ENCODE results near the gene NRARP. TPM values are rescaled to one million over a fixed set of nuclear protein-coding genes. Genes with fewer than 3 reads are reported as not detected.
A peak's percentile ranks its signal among the peaks of the same experiment; 100 is the strongest.

NRARP gene
- total and polyA plus RNA-seq, 2 of the 8 experiments (the other 6 are each of a cell fraction or from before 2014, with no cell fraction given): 32.5 to 37.2 TPM

DNA sequence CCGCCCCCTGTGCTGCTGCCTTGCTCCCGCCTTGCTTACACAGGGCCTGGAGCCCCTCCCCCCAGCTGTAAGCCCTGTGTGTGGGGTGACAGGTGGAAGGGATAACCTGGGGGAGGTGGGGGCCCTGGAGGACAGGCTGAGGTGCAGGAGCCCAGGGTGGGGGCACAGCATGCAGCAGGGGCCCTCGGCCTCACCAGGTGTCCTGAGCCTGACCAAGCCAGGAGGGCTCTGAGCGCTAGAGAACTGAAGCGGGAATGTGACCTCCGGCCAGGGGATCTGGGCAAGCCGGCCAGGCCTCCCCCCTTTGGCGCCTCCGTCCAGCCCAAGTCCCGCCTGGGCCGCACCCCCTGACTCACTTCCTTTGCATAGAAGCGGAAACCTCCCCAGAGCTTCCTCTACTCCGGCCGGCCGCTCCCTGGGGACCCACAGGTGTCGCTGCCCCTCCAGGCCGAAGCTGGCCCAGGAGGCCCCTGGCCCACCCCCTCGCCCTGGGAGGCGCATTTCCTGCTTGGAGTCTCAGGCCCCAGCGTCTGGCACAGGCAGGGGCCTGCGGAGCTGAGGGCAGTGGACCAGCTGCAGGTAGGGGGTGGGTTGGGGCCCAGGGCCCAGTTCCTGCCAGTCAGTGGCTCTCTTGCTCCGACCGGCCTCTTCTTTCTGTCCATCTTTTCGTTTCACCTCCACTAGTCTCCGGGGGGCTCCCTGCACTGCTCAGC is 24.6 kb downstream of the NRARP start, which contains the start of gene TOR4A (continued):
- TF ChIP-seq, protein P1, sequence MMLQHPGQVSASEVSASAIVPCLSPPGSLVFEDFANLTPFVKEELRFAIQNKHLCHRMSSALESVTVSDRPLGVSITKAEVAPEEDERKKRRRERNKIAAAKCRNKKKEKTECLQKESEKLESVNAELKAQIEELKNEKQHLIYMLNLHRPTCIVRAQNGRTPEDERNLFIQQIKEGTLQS (IDR thresholded peaks at IDR 0.05; ENCODE audit: insufficient read depth, low read depth, low read length): no peak
- TF ChIP-seq SP2 (IDR thresholded peaks at IDR 0.05; ENCODE audit: low read length): no peak
- no peak for TF ChIP-seq POU5F1 (IDR thresholded peaks at IDR 0.05; ENCODE audit: low read depth, low read length)
- no peak for TF ChIP-seq MAFK (IDR thresholded peaks at IDR 0.05; ENCODE audit: low read depth, low read length)
- TF ChIP-seq POLR2AphosphoS5 (IDR thresholded peaks at IDR 0.05; ENCODE audit: low read depth, low read length): no peak; the same call in 1 of the 2 replicates
- no peak for TF ChIP-seq RFX5 (IDR thresholded peaks at IDR 0.05; ENCODE audit: borderline replicate concordance, low read depth, low read length)
- no peak for TF ChIP-seq SAP30 (IDR thresholded peaks at IDR 0.05; ENCODE audit: insufficient read depth, insufficient replicate concordance, low read length)
- TF ChIP-seq RAD21 (IDR thresholded peaks at IDR 0.05 in 1 of 2, conservative IDR thresholded peaks at IDR 0.05 in 1 of 2; ENCODE audit: low read depth in 2 of 2, low read length in 2 of 2): peak in 1 of 2 experiments; percentile 6; a peak in 1 of 4 replicates
- TF ChIP-seq YY1 (IDR thresholded peaks at IDR 0.05; ENCODE audit: low read depth, low read length): no peak
- TF ChIP-seq GTF2F1 (IDR thresholded peaks at IDR 0.05; ENCODE audit: borderline replicate concordance, low read depth, low read length): no peak
- no peak for TF ChIP-seq SP4 (IDR thresholded peaks at IDR 0.05; ENCODE audit: low read length)
- TF ChIP-seq, protein P2, sequence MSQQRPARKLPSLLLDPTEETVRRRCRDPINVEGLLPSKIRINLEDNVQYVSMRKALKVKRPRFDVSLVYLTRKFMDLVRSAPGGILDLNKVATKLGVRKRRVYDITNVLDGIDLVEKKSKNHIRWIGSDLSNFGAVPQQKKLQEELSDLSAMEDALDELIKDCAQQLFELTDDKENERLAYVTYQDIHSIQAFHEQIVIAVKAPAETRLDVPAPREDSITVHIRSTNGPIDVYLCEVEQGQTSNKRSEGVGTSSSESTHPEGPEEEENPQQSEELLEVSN (IDR thresholded peaks at IDR 0.05): 0 out of 2 replicates have a peak, but pooled peaks have one; percentile 12
